ENCODE data around the gene KPNA6.

- no peak for TF ChIP-seq POLR2A (IDR thresholded peaks at IDR 0.05)
- TF ChIP-seq, protein P1, sequence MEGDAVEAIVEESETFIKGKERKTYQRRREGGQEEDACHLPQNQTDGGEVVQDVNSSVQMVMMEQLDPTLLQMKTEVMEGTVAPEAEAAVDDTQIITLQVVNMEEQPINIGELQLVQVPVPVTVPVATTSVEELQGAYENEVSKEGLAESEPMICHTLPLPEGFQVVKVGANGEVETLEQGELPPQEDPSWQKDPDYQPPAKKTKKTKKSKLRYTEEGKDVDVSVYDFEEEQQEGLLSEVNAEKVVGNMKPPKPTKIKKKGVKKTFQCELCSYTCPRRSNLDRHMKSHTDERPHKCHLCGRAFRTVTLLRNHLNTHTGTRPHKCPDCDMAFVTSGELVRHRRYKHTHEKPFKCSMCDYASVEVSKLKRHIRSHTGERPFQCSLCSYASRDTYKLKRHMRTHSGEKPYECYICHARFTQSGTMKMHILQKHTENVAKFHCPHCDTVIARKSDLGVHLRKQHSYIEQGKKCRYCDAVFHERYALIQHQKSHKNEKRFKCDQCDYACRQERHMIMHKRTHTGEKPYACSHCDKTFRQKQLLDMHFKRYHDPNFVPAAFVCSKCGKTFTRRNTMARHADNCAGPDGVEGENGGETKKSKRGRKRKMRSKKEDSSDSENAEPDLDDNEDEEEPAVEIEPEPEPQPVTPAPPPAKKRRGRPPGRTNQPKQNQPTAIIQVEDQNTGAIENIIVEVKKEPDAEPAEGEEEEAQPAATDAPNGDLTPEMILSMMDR (IDR thresholded peaks at IDR 0.05) = no peak
Measured at GRCh38 chr1:32100359-32100758, 7.5 kb upstream of the KPNA6 start.

All from uterus (tissue), 2 donors.